ENCODE results near the gene GOLGA2. TPM values are rescaled to one million over a fixed set of nuclear protein-coding genes. Genes with fewer than 3 reads are reported as not detected.

GOLGA2 gene
- total RNA-seq, 4 donors from 2014 or later: 81.8 to 123 (median 116) TPM

GRCh38 chr9:128247226-128247803 lies 28.5 kb downstream of the GOLGA2 start:
- DNase-seq (ENCODE audit: low spot score in 2 of 2): no peak
- no peak for TF ChIP-seq POLR2A (IDR thresholded peaks at IDR 0.05)
- no peak for TF ChIP-seq CTCF (IDR thresholded peaks at IDR 0.05)
- WGBS, 2 donors: 81 to 86% methylated on average over 4 to 5 of the region's 5 CpGs
- H3K4me3 ChIP-seq (ENCODE audit: low read depth, poor library complexity, severe bottlenecking): no peak overlapping the region
- intact Hi-C loops (cut with DNase I; ENCODE audit: low total_unique reads): no loop called here

GRCh38 chr9:128246471-128246870 lies 29.3 kb downstream of the GOLGA2 start:
- no peak for DNase-seq (ENCODE audit: low spot score in 2 of 2)
- no peak overlapping the region for H3K4me3 ChIP-seq (ENCODE audit: low read depth, poor library complexity, severe bottlenecking)
- intact Hi-C loops (cut with DNase I; ENCODE audit: low total_unique reads): no loop called here
- 63 to 70% methylated on average over 2 of the region's 2 CpGs for WGBS, 2 donors
- TF ChIP-seq POLR2A (IDR thresholded peaks at IDR 0.05): no peak
- TF ChIP-seq CTCF (IDR thresholded peaks at IDR 0.05): no peak

- DNase-seq (ENCODE audit: low spot score in 2 of 2): peak in 1 of 2 donors; percentile 89
- WGBS, 2 donors: 45 to 50% methylated on average over 13 of the region's 13 CpGs
- no peak for TF ChIP-seq POLR2A (IDR thresholded peaks at IDR 0.05)
- TF ChIP-seq CTCF (IDR thresholded peaks at IDR 0.05): no peak
- intact Hi-C loops (cut with DNase I; ENCODE audit: low total_unique reads): no loop called here
- no peak overlapping the region for H3K4me3 ChIP-seq (ENCODE audit: low read depth, poor library complexity, severe bottlenecking)
These were observed 30.2 kb downstream of the GOLGA2 start for GRCh38 chr9:128245421-128246151.

GRCh38 chr9:128244837-128245231 lies 31.0 kb downstream of the GOLGA2 start:
- intact Hi-C loops (cut with DNase I; ENCODE audit: low total_unique reads): no loop called here
- H3K4me3 ChIP-seq (ENCODE audit: low read depth, poor library complexity, severe bottlenecking): no peak overlapping the region
- peak; percentile 86 to 98 for DNase-seq (ENCODE audit: low spot score in 2 of 2)
- 13 to 24% methylated on average over 15 to 16 of the region's 18 CpGs for WGBS, 2 donors
- TF ChIP-seq POLR2A (IDR thresholded peaks at IDR 0.05) (no peak), CTCF (IDR thresholded peaks at IDR 0.05) (no peak)

GRCh38 chr9:128244091-128244836 lies 31.5 kb downstream of the GOLGA2 start:
- DNase-seq (ENCODE audit: low spot score in 2 of 2): no peak
- TF ChIP-seq CTCF (IDR thresholded peaks at IDR 0.05): no peak
- no peak for TF ChIP-seq POLR2A (IDR thresholded peaks at IDR 0.05)
- H3K4me3 ChIP-seq (ENCODE audit: low read depth, poor library complexity, severe bottlenecking): peak overlapping the region; percentile 7
- intact Hi-C loops (cut with DNase I; ENCODE audit: low total_unique reads): no loop called here
- WGBS, 2 donors: 42 to 57% methylated on average over 13 of the region's 13 CpGs
